GM12892 (cell line): Measurements from ENCODE around the gene CHMP4B.

ENCODE experiments used
- DNase-seq: peaks from one replicate; pipeline ENCODE4 v3.0.0; 2011; ENCODE audit not compliant: insufficient read length
- FAIRE-seq: peaks from 2 replicates; lab custom pipeline; 2011; peaks lifted over from hg19 to GRCh38; lab: Jason Lieb, UNC
- POLR2A ChIP-seq: IDR thresholded peaks from 2 replicates; pipeline ENCODE4 v1.6.1; 2011; ENCODE audit warnings: low read depth, low read length, control low read depth
- POLR2AphosphoS5 ChIP-seq: IDR thresholded peaks from 2 replicates; pipeline ENCODE4 v1.6.1; 2011; ENCODE audit warnings: low read depth, low read length, control low read depth
- TAF1 ChIP-seq: IDR thresholded peaks from 2 replicates; pipeline ENCODE4 v1.6.1; 2011; ENCODE audit warnings: low read depth, mild to moderate bottlenecking, control low read depth, low read length, borderline replicate concordance

CHMP4B gene

DNA sequence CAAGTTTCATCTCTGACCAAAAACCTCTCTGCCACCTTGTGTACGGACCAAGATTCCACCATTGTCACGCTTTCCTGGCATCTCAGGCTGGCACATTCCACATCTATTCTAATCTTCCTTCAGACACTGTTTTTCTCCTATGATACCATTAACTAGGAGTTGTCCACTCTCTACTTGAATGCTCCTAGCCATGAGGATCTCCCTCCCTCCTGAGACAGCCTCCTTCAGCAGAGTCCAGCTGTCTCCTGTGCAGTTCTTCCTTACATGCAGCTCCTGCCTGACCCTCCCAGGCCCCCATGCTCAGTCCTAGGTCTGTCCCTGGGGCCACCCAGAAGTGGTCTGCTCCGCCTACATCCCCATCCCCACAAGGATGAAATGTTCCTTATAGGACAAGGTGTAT lies 90.9 kb downstream of the CHMP4B start:
- FAIRE-seq, result no peak
- no peak for TF ChIP-seq TAF1
- TF ChIP-seq POLR2AphosphoS5, result no peak
- no peak for TF ChIP-seq POLR2A

More for the DNA sequence above, 90.9 kb downstream of the CHMP4B start:
- DNase-seq, result no peak
